Smooth muscle cell (in vitro differentiated cells): Measurements from ENCODE around the gene PLEKHH1. TPM values are rescaled to one million over a fixed set of nuclear protein-coding genes. Genes with fewer than 3 reads are reported as not detected.

Experiments used
- DNase-seq: peaks from one replicate; lab custom pipeline; 2025; ENCODE audit not compliant: unreplicated experiment; lab: John Stamatoyannopoulos, UW
- H2AFZ ChIP-seq: fragments of 200-600 bp; sonication (generic); 2 replicates; pipeline ENCODE4 v1.6.0; 2016; ENCODE audit warnings: antibody characterized with exemption, low read depth, mild to moderate bottlenecking
- H3F3A ChIP-seq: fragments of 200-600 bp; sonication (generic); 2 replicates; pipeline ENCODE4 v1.6.0; 2017; ENCODE audit warnings: antibody characterized with exemption, low read depth
- H3K27ac ChIP-seq: fragments of 200-600 bp; sonication (generic); 2 replicates; pipeline ENCODE4 v1.5.1; 2016; ENCODE audit warnings: low read depth, mild to moderate bottlenecking
- H3K27me3 ChIP-seq: fragments of 200-600 bp; sonication (generic); 2 replicates; pipeline ENCODE4 v1.6.1; 2016; ENCODE audit warnings: low read depth, mild to moderate bottlenecking
- H3K36me3 ChIP-seq: fragments of 200-600 bp; sonication (generic); 2 replicates; pipeline ENCODE4 v1.5.1; 2016; ENCODE audit warnings: low read depth
- H3K4me1 ChIP-seq: fragments of 200-600 bp; sonication (generic); 2 replicates; pipeline ENCODE4 v1.5.1; 2016; ENCODE audit warnings: low read depth
- H3K4me2 ChIP-seq: fragments of 200-600 bp; sonication (generic); 2 replicates; pipeline ENCODE4 v1.6.0; 2016; ENCODE audit warnings: mild to moderate bottlenecking
- H3K4me3 ChIP-seq: fragments of 200-600 bp; sonication (generic); 2 replicates; pipeline ENCODE4 v1.5.1; 2016; ENCODE audit warnings: mild to moderate bottlenecking
- H3K79me2 ChIP-seq: fragments of 200-600 bp; sonication (generic); 2 replicates; pipeline ENCODE4 v1.6.0; 2016; ENCODE audit warnings: low read depth, mild to moderate bottlenecking
- H3K9ac ChIP-seq: fragments of 200-600 bp; sonication (generic); 2 replicates; pipeline ENCODE4 v1.6.0; 2016; ENCODE audit warnings: low read depth
- H3K9me3 ChIP-seq: fragments of 200-600 bp; sonication (generic); replicated peaks from 2 replicates; pipeline ENCODE4 v1.5.1; 2016; ENCODE audit warnings: low read depth
- H4K20me1 ChIP-seq: fragments of 200-600 bp; sonication (generic); 2 replicates; pipeline ENCODE4 v1.6.0; 2016; ENCODE audit warnings: low read depth
- CTCF ChIP-seq: fragments of 200-600 bp; sonication (generic); IDR thresholded peaks from 2 replicates; pipeline ENCODE4 v1.5.1; 2017; ENCODE audit warnings: borderline replicate concordance, mild to moderate bottlenecking, antibody characterized with exemption; ENCODE audit not compliant: insufficient read depth, poor library complexity, severe bottlenecking
- WGBS: methylation state at CpG from one replicate; pipeline ENCODE4 v1.1.7; 2016; ENCODE audit warnings: low lambda C conversion rate; 5-methylcytosine and 5-hydroxymethylcytosine counted together
- polyA plus RNA-seq: library from polyadenylated mRNA; unstranded; fragments of >200 nt; fragmentation: Nextera tagmentation; extraction: Ambion mirVana; gene quantifications from 2 replicates; pipeline ENCODE4 v1.2.1, GENCODE V29; 2016
- total RNA-seq: library from RNA; depleted of rRNA; stranded (reverse); fragments of >200 nt; gene quantifications from 2 replicates; pipeline ENCODE4 v1.2.3, GENCODE V29; 2014

PLEKHH1 gene
- total and polyA plus RNA-seq, 2 experiments from 2014 or later, result 0.88 to 12.1 TPM

- Histone ChIP-seq H2AFZ (no peak overlapping the region), H3K36me3 (no peaks in the 10 kb centered on the region), H3K27ac (no peak overlapping the region), H3K9me3 (no peaks in the 10 kb centered on the region), H3K4me3 (no peak overlapping the region), H3K9ac (no peak overlapping the region), H3K79me2 (no peaks in the 10 kb centered on the region), H3K27me3 (no peaks in the 10 kb centered on the region), H3F3A (no peaks in the 10 kb centered on the region), H3K4me1 (peaks cover 4% of the 10 kb centered on the region), H4K20me1 (no peaks in the 10 kb centered on the region), H3K4me2 (no peak overlapping the region)
- no peak for DNase-seq
- no peak for TF ChIP-seq CTCF
- 96% methylated on average over 4 of the region's 4 CpGs for WGBS
Observed at GRCh38 chr14:67569651-67570290, 36.7 kb downstream of the PLEKHH1 start.

GRCh38 chr14:67570453-67570852 lies 37.4 kb downstream of the PLEKHH1 start:
- no peaks in the 10 kb centered on the region for H3F3A ChIP-seq
- 96% methylated on average over 7 of the region's 7 CpGs for WGBS
- no peaks in the 10 kb centered on the region for H3K36me3 ChIP-seq

GRCh38 chr14:67571275-67571990 lies 38.3 kb downstream of the PLEKHH1 start:
- Histone ChIP-seq H3K27ac (no peak overlapping the region), H3K79me2 (no peaks in the 10 kb centered on the region), H3K4me2 (no peak overlapping the region), H3K9ac (no peak overlapping the region), H2AFZ (no peak overlapping the region), H3K27me3 (no peaks in the 10 kb centered on the region), H3K9me3 (no peaks in the 10 kb centered on the region), H3K4me3 (no peak overlapping the region), H3K4me1 (peaks cover 2% of the 10 kb centered on the region), H4K20me1 (no peaks in the 10 kb centered on the region), H3K36me3 (no peaks in the 10 kb centered on the region), H3F3A (no peaks in the 10 kb centered on the region)
- peak; percentile 11 for DNase-seq
- TF ChIP-seq CTCF, result peak; percentile 85
- 51% methylated on average over 14 of the region's 14 CpGs for WGBS

More at GRCh38 chr14:67570453-67570852, 37.4 kb downstream of the PLEKHH1 start:
- H2AFZ ChIP-seq, result no peak overlapping the region
- H3K4me3 ChIP-seq, result no peak overlapping the region
- H3K79me2 ChIP-seq, result no peaks in the 10 kb centered on the region
- H3K27me3 ChIP-seq, result no peaks in the 10 kb centered on the region
- no peak overlapping the region for H3K27ac ChIP-seq
- peaks cover 4% of the 10 kb centered on the region for H3K4me1 ChIP-seq
- H4K20me1 ChIP-seq, result no peaks in the 10 kb centered on the region
- H3K4me2 ChIP-seq, result no peak overlapping the region
- DNase-seq, result no peak
- H3K9me3 ChIP-seq, result no peaks in the 10 kb centered on the region
- TF ChIP-seq CTCF, result no peak
- H3K9ac ChIP-seq, result no peak overlapping the region
